Measurements from ENCODE around the gene TGFBI. TPM values are rescaled to one million over a fixed set of nuclear protein-coding genes. Genes with fewer than 3 reads are reported as not detected.

TGFBI gene
- total RNA-seq, 1 donor from 2014 or later: 345 TPM

DNA sequence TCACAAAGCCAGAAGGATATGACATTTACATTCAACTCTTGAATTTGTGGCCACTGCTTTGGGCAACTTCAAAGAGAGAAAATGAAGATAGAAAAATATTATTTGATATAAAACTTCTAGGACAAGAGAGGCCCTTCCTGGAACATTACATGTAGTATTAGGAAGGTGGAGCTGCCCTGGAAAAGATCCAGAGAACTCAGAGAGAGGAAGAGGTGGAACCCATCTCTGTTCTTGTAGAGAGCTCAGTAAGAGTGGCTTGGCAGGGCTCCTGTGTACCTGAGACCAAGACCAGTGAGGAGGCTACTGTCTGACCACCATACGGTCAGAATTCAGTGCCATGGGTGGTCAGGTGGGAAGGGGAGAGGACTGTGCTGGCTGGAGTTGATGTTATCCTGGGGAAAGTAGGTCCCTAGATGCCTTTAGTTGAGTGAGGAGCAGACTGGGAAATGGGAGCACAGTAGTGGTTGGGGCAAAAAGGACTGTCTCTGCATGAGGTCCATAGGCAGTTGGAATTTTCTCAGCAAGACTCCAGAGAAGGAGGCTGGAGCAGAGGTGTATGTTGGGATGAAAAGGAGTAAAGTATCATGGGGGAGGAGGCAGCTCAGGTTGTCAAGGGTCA is 7.6 kb downstream of the TGFBI start:
- TF ChIP-seq, protein P1, sequence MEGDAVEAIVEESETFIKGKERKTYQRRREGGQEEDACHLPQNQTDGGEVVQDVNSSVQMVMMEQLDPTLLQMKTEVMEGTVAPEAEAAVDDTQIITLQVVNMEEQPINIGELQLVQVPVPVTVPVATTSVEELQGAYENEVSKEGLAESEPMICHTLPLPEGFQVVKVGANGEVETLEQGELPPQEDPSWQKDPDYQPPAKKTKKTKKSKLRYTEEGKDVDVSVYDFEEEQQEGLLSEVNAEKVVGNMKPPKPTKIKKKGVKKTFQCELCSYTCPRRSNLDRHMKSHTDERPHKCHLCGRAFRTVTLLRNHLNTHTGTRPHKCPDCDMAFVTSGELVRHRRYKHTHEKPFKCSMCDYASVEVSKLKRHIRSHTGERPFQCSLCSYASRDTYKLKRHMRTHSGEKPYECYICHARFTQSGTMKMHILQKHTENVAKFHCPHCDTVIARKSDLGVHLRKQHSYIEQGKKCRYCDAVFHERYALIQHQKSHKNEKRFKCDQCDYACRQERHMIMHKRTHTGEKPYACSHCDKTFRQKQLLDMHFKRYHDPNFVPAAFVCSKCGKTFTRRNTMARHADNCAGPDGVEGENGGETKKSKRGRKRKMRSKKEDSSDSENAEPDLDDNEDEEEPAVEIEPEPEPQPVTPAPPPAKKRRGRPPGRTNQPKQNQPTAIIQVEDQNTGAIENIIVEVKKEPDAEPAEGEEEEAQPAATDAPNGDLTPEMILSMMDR (IDR thresholded peaks at IDR 0.05; ENCODE audit: unreplicated experiment): no peak
- peaks cover 34% of the 10 kb centered on the region for H3K4me1 Mint-ChIP-seq

DNA sequence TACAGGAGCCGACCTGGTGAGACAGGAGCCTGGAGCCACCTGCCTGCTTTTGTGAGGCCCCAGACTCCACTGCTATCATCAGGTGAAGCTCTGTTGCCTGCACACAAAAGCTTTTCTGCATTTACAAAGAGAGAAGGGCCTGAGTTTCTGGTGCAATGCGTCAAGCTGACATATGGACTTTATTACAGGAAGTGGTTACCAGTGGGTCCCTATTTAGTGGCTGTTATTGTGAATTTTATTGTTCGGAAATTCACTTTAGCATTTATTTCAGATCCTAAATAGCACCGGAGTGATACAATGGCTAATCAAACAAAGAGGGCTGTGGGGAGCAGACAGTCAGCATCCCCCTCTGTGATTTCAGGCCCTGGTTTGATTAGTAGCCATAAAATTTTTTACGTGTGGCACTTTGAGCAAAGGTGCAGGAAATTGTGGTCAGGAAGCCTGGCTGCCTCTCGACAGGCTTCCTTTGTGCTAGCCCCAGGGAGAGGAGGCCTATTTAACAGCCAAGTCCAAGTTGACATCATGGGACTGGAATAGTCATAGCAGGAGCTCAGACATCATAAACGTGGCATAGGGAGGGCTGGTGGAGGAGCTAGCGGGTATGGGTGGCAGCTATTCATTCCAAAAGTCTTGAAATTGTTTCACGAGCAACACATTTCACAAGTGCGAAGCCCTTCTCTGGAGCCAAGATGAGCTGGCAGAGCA is 8.4 kb downstream of the TGFBI start:
- no peak for DNase-seq (ENCODE audit: low spot score in 2 of 2, unreplicated experiment in 2 of 2)
- Mint-ChIP-seq H3K27ac (peak overlapping the region; percentile 48), H3K4me1 (peaks cover 27% of the 10 kb centered on the region), H3K4me3 (no peak overlapping the region), H3K9me3 (no peaks in the 10 kb centered on the region), H3K36me3 (peaks cover 23% of the 10 kb centered on the region), H3K27me3 (ENCODE audit: low read depth) (no peaks in the 10 kb centered on the region)
- TF ChIP-seq, protein P1 (IDR thresholded peaks at IDR 0.05; ENCODE audit: unreplicated experiment): no peak

More for the DNA sequence above, 7.6 kb downstream of the TGFBI start:
- Mint-ChIP-seq H3K9me3 (no peaks in the 10 kb centered on the region), H3K4me3 (no peak overlapping the region), H3K27me3 (ENCODE audit: low read depth) (no peaks in the 10 kb centered on the region), H3K36me3 (peaks cover 23% of the 10 kb centered on the region), H3K27ac (peak overlapping the region; percentile 50)
- no peak for DNase-seq (ENCODE audit: low spot score in 2 of 2, unreplicated experiment in 2 of 2)

DNA sequence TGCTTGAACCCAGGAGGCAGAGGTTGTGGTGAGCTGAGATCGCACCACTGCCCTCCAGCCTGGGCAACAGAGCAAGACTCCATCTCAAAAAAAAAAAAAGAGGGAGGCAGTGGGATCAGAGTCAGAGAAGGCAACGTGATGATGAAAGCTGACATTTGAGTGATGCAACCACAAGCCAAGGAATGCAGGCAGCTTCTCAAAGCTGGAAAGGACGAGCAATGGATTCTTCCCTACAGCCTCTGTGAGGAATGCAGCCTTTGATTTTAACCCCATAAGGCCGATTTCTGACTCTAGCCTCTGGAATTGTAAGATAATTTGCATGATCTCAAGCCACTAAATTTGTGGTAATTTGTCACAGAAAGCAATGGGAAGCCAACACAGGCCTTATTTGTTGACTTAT is 9.8 kb downstream of the TGFBI start:
- Mint-ChIP-seq H3K4me1 (peaks cover 24% of the 10 kb centered on the region), H3K4me3 (no peak overlapping the region), H3K27ac (no peak overlapping the region), H3K9me3 (no peaks in the 10 kb centered on the region), H3K36me3 (peaks cover 24% of the 10 kb centered on the region), H3K27me3 (ENCODE audit: low read depth) (no peaks in the 10 kb centered on the region)
- no peak for DNase-seq (ENCODE audit: low spot score in 2 of 2, unreplicated experiment in 2 of 2)
- TF ChIP-seq, protein P1 (IDR thresholded peaks at IDR 0.05; ENCODE audit: unreplicated experiment): no peak

DNA sequence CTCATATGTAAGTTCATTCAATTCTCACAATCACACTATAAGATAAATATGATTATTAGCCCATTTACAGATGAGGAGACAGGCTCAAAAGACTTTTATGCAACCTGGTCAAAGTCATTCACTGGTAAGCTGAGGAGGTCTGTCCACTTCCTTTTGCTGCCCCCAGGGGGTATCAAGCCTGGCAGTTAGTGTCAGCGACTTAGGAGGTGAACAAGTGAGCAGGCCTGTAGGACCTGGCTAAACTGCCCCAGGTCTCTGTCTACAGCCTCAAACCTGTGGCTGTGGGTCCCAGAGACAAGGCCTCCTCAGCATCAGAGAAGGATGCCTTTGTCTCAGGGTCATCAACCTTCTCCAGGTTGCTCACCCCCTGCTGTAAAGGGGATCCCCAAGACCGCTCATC is 10.4 kb downstream of the TGFBI start:
- no peak overlapping the region for H3K4me3 Mint-ChIP-seq
- H3K27ac Mint-ChIP-seq: no peak overlapping the region
- DNase-seq (ENCODE audit: low spot score in 2 of 2, unreplicated experiment in 2 of 2): no peak
- TF ChIP-seq, protein P1 (IDR thresholded peaks at IDR 0.05; ENCODE audit: unreplicated experiment): no peak
- no peaks in the 10 kb centered on the region for H3K27me3 Mint-ChIP-seq (ENCODE audit: low read depth)
- H3K4me1 Mint-ChIP-seq: peaks cover 18% of the 10 kb centered on the region
- peaks cover 25% of the 10 kb centered on the region for H3K36me3 Mint-ChIP-seq
- H3K9me3 Mint-ChIP-seq: no peaks in the 10 kb centered on the region

DNA sequence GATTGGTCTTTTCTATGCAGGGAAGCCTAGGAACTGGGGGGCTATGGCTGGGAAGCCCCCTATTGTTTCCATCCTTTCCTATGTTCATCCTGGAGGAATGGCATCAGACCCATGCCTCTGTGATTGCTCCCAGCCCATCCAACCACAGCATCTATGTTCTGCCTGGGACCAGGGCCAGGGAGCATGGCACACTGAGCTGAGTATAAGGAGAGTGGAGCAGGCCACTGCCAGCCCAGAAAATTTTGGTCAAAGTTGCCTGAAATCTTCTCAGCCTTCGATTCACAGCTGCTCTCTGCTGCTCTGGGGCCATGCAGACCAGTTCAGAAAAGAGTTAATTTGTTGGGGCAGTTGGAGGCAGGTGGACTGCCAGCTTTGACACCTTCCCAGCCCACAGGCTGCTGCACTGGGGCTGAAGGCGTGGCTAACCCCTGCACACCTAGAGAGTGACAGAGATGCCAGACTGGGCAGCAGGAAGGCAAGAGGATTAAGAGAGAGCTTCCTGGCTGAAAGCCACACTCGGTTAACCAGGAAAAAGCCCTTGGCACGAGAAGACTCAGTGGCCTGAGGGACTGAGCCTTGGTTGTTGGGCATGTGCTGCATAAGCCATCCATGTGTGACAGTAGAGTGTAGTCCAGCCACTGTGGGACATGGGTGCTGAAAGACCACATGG is 12.1 kb downstream of the TGFBI start:
- H3K27me3 Mint-ChIP-seq (ENCODE audit: low read depth): no peaks in the 10 kb centered on the region
- H3K9me3 Mint-ChIP-seq: no peaks in the 10 kb centered on the region
- H3K27ac Mint-ChIP-seq: no peak overlapping the region
- H3K36me3 Mint-ChIP-seq: peaks cover 25% of the 10 kb centered on the region
- H3K4me3 Mint-ChIP-seq: no peak overlapping the region
- TF ChIP-seq, protein P1 (IDR thresholded peaks at IDR 0.05; ENCODE audit: unreplicated experiment): no peak
- DNase-seq (ENCODE audit: low spot score in 2 of 2, unreplicated experiment in 2 of 2): no peak
- peaks cover 18% of the 10 kb centered on the region for H3K4me1 Mint-ChIP-seq
